Non-pigmented ciliary epithelial cell (primary cell): ENCODE measurements around the gene CXCR4.

Experiments used
- DNase-seq: peaks from one replicate; pipeline ENCODE4 v3.0.0-alpha.2; 2010; ENCODE audit warnings: low read depth

CXCR4 gene

GRCh38 chr2:136131961-136132824 lies 14.2 kb upstream of the CXCR4 start:
- no peak for DNase-seq

GRCh38 chr2:136131484-136131960 lies 13.6 kb upstream of the CXCR4 start:
- DNase-seq, result no peak

- no peak for DNase-seq
These were observed 12.6 kb upstream of the CXCR4 start for GRCh38 chr2:136130511-136130910.

- DNase-seq, result no peak
These were observed 12.1 kb upstream of the CXCR4 start for GRCh38 chr2:136130045-136130444.

GRCh38 chr2:136129601-136130000 lies 11.7 kb upstream of the CXCR4 start:
- no peak for DNase-seq

- DNase-seq, result no peak
These were observed 11.0 kb upstream of the CXCR4 start for GRCh38 chr2:136128905-136129304.

- DNase-seq, result no peak
These were observed 10.4 kb upstream of the CXCR4 start for GRCh38 chr2:136128366-136128765.

GRCh38 chr2:136127356-136127755 lies 9.4 kb upstream of the CXCR4 start:
- DNase-seq, result no peak

GRCh38 chr2:136126421-136126926 lies 8.5 kb upstream of the CXCR4 start:
- no peak for DNase-seq

GRCh38 chr2:136126021-136126420 lies 8.1 kb upstream of the CXCR4 start:
- no peak for DNase-seq

- no peak for DNase-seq
These were observed 7.3 kb upstream of the CXCR4 start for GRCh38 chr2:136125236-136125635.

GRCh38 chr2:136124805-136125204 lies 6.9 kb upstream of the CXCR4 start:
- no peak for DNase-seq

- no peak for DNase-seq
These were observed 4.7 kb upstream of the CXCR4 start for GRCh38 chr2:136122661-136123060.

GRCh38 chr2:136121204-136121910 lies 3.4 kb upstream of the CXCR4 start:
- DNase-seq, result no peak

GRCh38 chr2:136119717-136120675 lies 2.0 kb upstream of the CXCR4 start:
- no peak for DNase-seq

GRCh38 chr2:136118819-136119716 lies 1.1 kb upstream of the CXCR4 start:
- DNase-seq, result no peak

- no peak for DNase-seq
These were observed 533 bp downstream of the CXCR4 start for GRCh38 chr2:136117391-136117841.

- no peak for DNase-seq
These were observed 1.0 kb downstream of the CXCR4 start for GRCh38 chr2:136116813-136117390.

- DNase-seq, result no peak
These were observed 1.7 kb downstream of the CXCR4 start for GRCh38 chr2:136116151-136116812.
